HEK293 (cell line): ENCODE measurements around the gene XYLT2.

Experiments used
- AEBP2 ChIP-seq: fragments of 450-650 bp; formaldehyde crosslinking; IDR thresholded peaks from 2 replicates; pipeline ENCODE4 v1.5.1; 2016; ENCODE audit warnings: missing biosample characterization, missing genetic modification characterization, borderline replicate concordance
- GFI1B ChIP-seq: fragments of 450-650 bp; formaldehyde crosslinking; IDR thresholded peaks from 2 replicates; pipeline ENCODE4 v1.5.1; 2016; ENCODE audit warnings: missing biosample characterization, missing genetic modification characterization
- GLIS1 ChIP-seq: fragments of 450-650 bp; formaldehyde crosslinking; IDR thresholded peaks from 2 replicates; pipeline ENCODE4 v1.5.1; 2016; ENCODE audit warnings: missing biosample characterization, missing genetic modification characterization
- HOXC10 ChIP-seq: sonication (generic); formaldehyde crosslinking; IDR thresholded peaks from 2 replicates; pipeline ENCODE4 v1.8.1; 2023; ENCODE audit warnings: mild to moderate bottlenecking, missing genetic modification reagents
- MEIS1 ChIP-seq: sonication (generic); formaldehyde crosslinking; IDR thresholded peaks from 2 replicates; pipeline ENCODE4 v1.8.1; 2022; ENCODE audit warnings: missing genetic modification reagents, mild to moderate bottlenecking, borderline replicate concordance
- MYNN ChIP-seq: fragments of 450-650 bp; formaldehyde crosslinking; IDR thresholded peaks from 2 replicates; pipeline ENCODE4 v1.5.1; 2016; ENCODE audit warnings: missing biosample characterization, missing genetic modification characterization, borderline replicate concordance
- SETDB1 ChIP-seq: IDR thresholded peaks from one replicate; pipeline ENCODE4 v1.6.1; 2017; ENCODE audit warnings: mild to moderate bottlenecking, low read length, moderate library complexity, mixed read lengths; ENCODE audit not compliant: insufficient read length
- TCF7L2 ChIP-seq: IDR thresholded peaks from 2 replicates; pipeline ENCODE4 v1.6.1; 2011; ENCODE audit warnings: low read depth, mild to moderate bottlenecking, inconsistent platforms, low read length, moderate library complexity, borderline replicate concordance
- ZBTB11 ChIP-seq: fragments of 450-650 bp; formaldehyde crosslinking; conservative IDR thresholded peaks from 2 replicates; pipeline ENCODE4 v1.5.1; 2016; ENCODE audit warnings: low read depth, missing biosample characterization, missing genetic modification characterization
- ZBTB48 ChIP-seq: fragments of 450-650 bp; formaldehyde crosslinking; IDR thresholded peaks from 2 replicates; pipeline ENCODE4 v1.5.1; 2016; ENCODE audit warnings: missing biosample characterization, missing genetic modification characterization
- ZFP3 ChIP-seq: fragments of 450-650 bp; formaldehyde crosslinking; IDR thresholded peaks from 2 replicates; pipeline ENCODE4 v1.5.1; 2016; ENCODE audit warnings: low read depth, missing biosample characterization, missing genetic modification characterization
- ZFP69B ChIP-seq: fragments of 450-650 bp; formaldehyde crosslinking; IDR thresholded peaks from 2 replicates; pipeline ENCODE4 v1.5.1; 2016; ENCODE audit warnings: missing biosample characterization, missing genetic modification characterization
- ZNF112 ChIP-seq: fragments of 450-650 bp; formaldehyde crosslinking; IDR thresholded peaks from 2 replicates; pipeline ENCODE4 v1.5.0; 2017; ENCODE audit warnings: missing biosample characterization, missing genetic modification characterization
- ZNF18 ChIP-seq: fragments of 450-650 bp; formaldehyde crosslinking; IDR thresholded peaks from 2 replicates; pipeline ENCODE4 v1.5.1; 2016; ENCODE audit warnings: missing biosample characterization, missing genetic modification characterization
- ZNF26 ChIP-seq: fragments of 450-650 bp; formaldehyde crosslinking; IDR thresholded peaks from 2 replicates; pipeline ENCODE4 v1.5.1; 2016; ENCODE audit warnings: missing biosample characterization, missing genetic modification characterization
- ZNF416 ChIP-seq: fragments of 450-650 bp; formaldehyde crosslinking; IDR thresholded peaks from 2 replicates; pipeline ENCODE4 v1.5.1; 2016; ENCODE audit warnings: missing biosample characterization, missing genetic modification characterization
- ZNF501 ChIP-seq: fragments of 450-650 bp; formaldehyde crosslinking; IDR thresholded peaks from 2 replicates; pipeline ENCODE4 v1.5.1; 2016; ENCODE audit warnings: missing biosample characterization, missing genetic modification characterization
- ZNF560 ChIP-seq: fragments of 450-650 bp; formaldehyde crosslinking; IDR thresholded peaks from 2 replicates; pipeline ENCODE4 v1.5.1; 2017; ENCODE audit warnings: missing biosample characterization, missing genetic modification characterization, borderline replicate concordance
- ZNF580 ChIP-seq: fragments of 450-650 bp; formaldehyde crosslinking; IDR thresholded peaks from 2 replicates; pipeline ENCODE4 v1.5.1; 2016; ENCODE audit warnings: missing biosample characterization, missing genetic modification characterization
- ZNF629 ChIP-seq: fragments of 450-650 bp; formaldehyde crosslinking; IDR thresholded peaks from 2 replicates; pipeline ENCODE4 v1.5.1; 2017; ENCODE audit warnings: missing biosample characterization, missing genetic modification characterization
- ZNF701 ChIP-seq: fragments of 450-650 bp; formaldehyde crosslinking; IDR thresholded peaks from 2 replicates; pipeline ENCODE4 v1.5.1; 2016; ENCODE audit warnings: missing biosample characterization, missing genetic modification characterization
- ZNF837 ChIP-seq: fragments of 450-650 bp; formaldehyde crosslinking; IDR thresholded peaks from 2 replicates; pipeline ENCODE4 v1.5.1; 2016; ENCODE audit warnings: missing biosample characterization, missing genetic modification characterization
- TF ChIP-seq, protein P1 (sequence below): fragments of 450-650 bp; formaldehyde crosslinking; IDR thresholded peaks from 2 replicates; pipeline ENCODE4 v1.5.1; 2016; ENCODE audit warnings: missing biosample characterization, missing genetic modification characterization
- TF ChIP-seq, protein P2 (sequence below): fragments of 450-650 bp; formaldehyde crosslinking; IDR thresholded peaks from 2 replicates; pipeline ENCODE4 v1.5.1; 2016; ENCODE audit warnings: missing biosample characterization, missing genetic modification characterization
- TF ChIP-seq, protein P3 (sequence below): IDR thresholded peaks from 2 replicates; pipeline ENCODE4 v1.6.1; 2011; ENCODE audit warnings: mild to moderate bottlenecking, low read depth, low read length, borderline replicate concordance

Gene XYLT2

DNA sequence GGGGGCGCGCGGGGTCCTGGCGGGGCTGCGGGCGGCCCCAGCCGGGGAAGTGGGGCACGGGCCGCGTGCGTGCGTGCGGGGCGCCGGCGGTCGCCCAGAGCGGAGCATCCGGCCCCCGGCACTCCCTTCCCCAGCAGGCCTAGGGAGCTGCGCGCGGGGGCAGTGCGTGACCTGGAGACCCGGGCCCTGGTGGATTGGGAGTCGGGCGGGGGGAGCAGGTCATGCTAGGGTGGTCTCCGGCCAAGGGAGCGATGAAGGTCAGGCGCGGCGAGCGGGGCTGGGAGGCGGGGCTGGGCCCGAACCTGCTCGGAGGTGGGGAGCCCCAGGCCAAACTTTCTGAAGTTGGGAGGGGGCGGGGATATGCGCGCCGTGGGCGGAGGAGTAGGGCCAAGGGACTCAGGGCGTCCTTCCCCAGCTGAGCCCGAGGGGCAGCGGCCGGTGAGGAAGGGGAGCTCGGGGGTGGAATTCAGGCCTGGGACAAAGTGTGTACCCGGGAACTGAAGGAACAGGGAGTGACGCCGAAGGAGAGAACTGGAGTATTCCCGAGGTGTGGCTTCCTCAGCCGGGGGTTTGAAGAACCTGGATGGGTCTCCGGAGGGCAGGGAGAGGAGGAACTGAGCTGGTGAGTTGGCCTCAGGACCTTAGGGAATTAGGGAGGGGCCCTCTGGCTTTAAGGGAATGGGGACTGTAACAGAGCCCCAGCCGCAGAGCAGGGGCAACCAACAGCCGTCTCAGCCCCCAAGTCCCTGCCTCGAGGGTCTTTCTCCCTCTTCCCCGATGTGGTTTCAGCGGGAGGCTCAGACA lies 589 bp downstream of the XYLT2 start (continued):
- TF ChIP-seq ZNF26 (no peak), ZNF580 (tag by site-specific recombination) (no peak), ZNF629 (no peak), ZNF112 (tag by site-specific recombination) (no peak), ZNF416 (tag by site-specific recombination) (no peak), ZNF837 (tag by site-specific recombination) (no peak), HOXC10 (CRISPR knock-in tag) (no peak), TCF7L2 (no peak), ZFP3 (no peak), SETDB1 (no peak), ZNF501 (tag by site-specific recombination) (peak; percentile 47; the same call in 1 of the 2 replicates), GFI1B (no peak), MEIS1 (CRISPR knock-in tag) (0 out of 2 replicates have a peak, but pooled peaks have one; percentile 24), ZFP69B (tag by site-specific recombination) (no peak), ZNF701 (tag by site-specific recombination) (no peak), AEBP2 (tag by site-specific recombination) (no peak), ZBTB48 (tag by site-specific recombination) (peak; percentile 87), ZNF18 (tag by site-specific recombination) (no peak), ZNF560 (no peak), ZBTB11 (tag by site-specific recombination) (no peak; the same call in 1 of the 2 replicates), MYNN (tag by site-specific recombination) (no peak), GLIS1 (tag by site-specific recombination) (0 out of 2 replicates have a peak, but pooled peaks have one; percentile 16)
- TF ChIP-seq, protein P1, sequence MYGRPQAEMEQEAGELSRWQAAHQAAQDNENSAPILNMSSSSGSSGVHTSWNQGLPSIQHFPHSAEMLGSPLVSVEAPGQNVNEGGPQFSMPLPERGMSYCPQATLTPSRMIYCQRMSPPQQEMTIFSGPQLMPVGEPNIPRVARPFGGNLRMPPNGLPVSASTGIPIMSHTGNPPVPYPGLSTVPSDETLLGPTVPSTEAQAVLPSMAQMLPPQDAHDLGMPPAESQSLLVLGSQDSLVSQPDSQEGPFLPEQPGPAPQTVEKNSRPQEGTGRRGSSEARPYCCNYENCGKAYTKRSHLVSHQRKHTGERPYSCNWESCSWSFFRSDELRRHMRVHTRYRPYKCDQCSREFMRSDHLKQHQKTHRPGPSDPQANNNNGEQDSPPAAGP (tag by site-specific recombination): 0 out of 2 replicates have a peak, but pooled peaks have one; percentile 31
- TF ChIP-seq, protein P2, sequence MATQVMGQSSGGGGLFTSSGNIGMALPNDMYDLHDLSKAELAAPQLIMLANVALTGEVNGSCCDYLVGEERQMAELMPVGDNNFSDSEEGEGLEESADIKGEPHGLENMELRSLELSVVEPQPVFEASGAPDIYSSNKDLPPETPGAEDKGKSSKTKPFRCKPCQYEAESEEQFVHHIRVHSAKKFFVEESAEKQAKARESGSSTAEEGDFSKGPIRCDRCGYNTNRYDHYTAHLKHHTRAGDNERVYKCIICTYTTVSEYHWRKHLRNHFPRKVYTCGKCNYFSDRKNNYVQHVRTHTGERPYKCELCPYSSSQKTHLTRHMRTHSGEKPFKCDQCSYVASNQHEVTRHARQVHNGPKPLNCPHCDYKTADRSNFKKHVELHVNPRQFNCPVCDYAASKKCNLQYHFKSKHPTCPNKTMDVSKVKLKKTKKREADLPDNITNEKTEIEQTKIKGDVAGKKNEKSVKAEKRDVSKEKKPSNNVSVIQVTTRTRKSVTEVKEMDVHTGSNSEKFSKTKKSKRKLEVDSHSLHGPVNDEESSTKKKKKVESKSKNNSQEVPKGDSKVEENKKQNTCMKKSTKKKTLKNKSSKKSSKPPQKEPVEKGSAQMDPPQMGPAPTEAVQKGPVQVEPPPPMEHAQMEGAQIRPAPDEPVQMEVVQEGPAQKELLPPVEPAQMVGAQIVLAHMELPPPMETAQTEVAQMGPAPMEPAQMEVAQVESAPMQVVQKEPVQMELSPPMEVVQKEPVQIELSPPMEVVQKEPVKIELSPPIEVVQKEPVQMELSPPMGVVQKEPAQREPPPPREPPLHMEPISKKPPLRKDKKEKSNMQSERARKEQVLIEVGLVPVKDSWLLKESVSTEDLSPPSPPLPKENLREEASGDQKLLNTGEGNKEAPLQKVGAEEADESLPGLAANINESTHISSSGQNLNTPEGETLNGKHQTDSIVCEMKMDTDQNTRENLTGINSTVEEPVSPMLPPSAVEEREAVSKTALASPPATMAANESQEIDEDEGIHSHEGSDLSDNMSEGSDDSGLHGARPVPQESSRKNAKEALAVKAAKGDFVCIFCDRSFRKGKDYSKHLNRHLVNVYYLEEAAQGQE: no peak
- TF ChIP-seq, protein P3, sequence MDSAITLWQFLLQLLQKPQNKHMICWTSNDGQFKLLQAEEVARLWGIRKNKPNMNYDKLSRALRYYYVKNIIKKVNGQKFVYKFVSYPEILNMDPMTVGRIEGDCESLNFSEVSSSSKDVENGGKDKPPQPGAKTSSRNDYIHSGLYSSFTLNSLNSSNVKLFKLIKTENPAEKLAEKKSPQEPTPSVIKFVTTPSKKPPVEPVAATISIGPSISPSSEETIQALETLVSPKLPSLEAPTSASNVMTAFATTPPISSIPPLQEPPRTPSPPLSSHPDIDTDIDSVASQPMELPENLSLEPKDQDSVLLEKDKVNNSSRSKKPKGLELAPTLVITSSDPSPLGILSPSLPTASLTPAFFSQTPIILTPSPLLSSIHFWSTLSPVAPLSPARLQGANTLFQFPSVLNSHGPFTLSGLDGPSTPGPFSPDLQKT: no peak
